GM12891 (cell line): Measurements from ENCODE around the gene SKI.

ENCODE experiments used
- DNase-seq: peaks from one replicate; pipeline ENCODE4 v3.0.0; 2011; ENCODE audit warnings: low spot score; ENCODE audit not compliant: insufficient read length
- FAIRE-seq: peaks from 2 replicates; lab custom pipeline; 2011; peaks lifted over from hg19 to GRCh38; lab: Jason Lieb, UNC
- PAX5 ChIP-seq: IDR thresholded peaks from 2 replicates; pipeline ENCODE4 v1.6.1; 2011; ENCODE audit warnings: low read length, moderate library complexity, mild to moderate bottlenecking; ENCODE audit not compliant: insufficient read depth, severe bottlenecking
- POLR2A ChIP-seq: IDR thresholded peaks from 2 replicates; pipeline ENCODE4 v1.6.1; 2011; ENCODE audit warnings: low read depth, low read length, control low read depth
- POLR2AphosphoS5 ChIP-seq: IDR thresholded peaks from 2 replicates; pipeline ENCODE4 v1.6.1; 2011; ENCODE audit warnings: low read depth, low read length, control low read depth
- POU2F2 ChIP-seq: IDR thresholded peaks from 2 replicates; pipeline ENCODE4 v1.6.1; 2011; ENCODE audit warnings: low read depth, mild to moderate bottlenecking, control low read depth, low read length, moderate library complexity
- SPI1 ChIP-seq: IDR thresholded peaks from 2 replicates; pipeline ENCODE4 v1.6.1; 2011; ENCODE audit warnings: low read depth, low read length, control low read depth
- TAF1 ChIP-seq: IDR thresholded peaks from 2 replicates; pipeline ENCODE4 v1.6.1; 2011; ENCODE audit warnings: low read depth, low read length, control low read depth

The SKI gene

GRCh38 chr1:2271841-2272655, 43.9 kb downstream of the SKI start:
- no peak for FAIRE-seq
- DNase-seq: no peak
- TF ChIP-seq POLR2A: no peak
- TF ChIP-seq POLR2AphosphoS5: no peak
- TF ChIP-seq PAX5: no peak
- TF ChIP-seq POU2F2: no peak
- TF ChIP-seq TAF1: no peak
- no peak for TF ChIP-seq SPI1

GRCh38 chr1:2272686-2273400, 44.7 kb downstream of the SKI start:
- TF ChIP-seq POU2F2 (no peak), TAF1 (no peak), PAX5 (no peak), POLR2A (no peak), SPI1 (no peak), POLR2AphosphoS5 (no peak)
- FAIRE-seq: no peak
- no peak for DNase-seq

- no peak for TF ChIP-seq SPI1
- no peak for TF ChIP-seq TAF1
- TF ChIP-seq PAX5: no peak
- no peak for TF ChIP-seq POLR2AphosphoS5
- TF ChIP-seq POLR2A: no peak
- TF ChIP-seq POU2F2: no peak
- DNase-seq (no peak), FAIRE-seq (no peak)
These were observed 45.4 kb downstream of the SKI start for GRCh38 chr1:2273401-2274090.

- DNase-seq (no peak), FAIRE-seq (no peak)
- TF ChIP-seq PAX5: no peak
- TF ChIP-seq POU2F2: no peak
- no peak for TF ChIP-seq SPI1
- TF ChIP-seq POLR2A: no peak
- TF ChIP-seq TAF1: no peak
- no peak for TF ChIP-seq POLR2AphosphoS5
These were observed 46.3 kb downstream of the SKI start for GRCh38 chr1:2274231-2274928.

- DNase-seq (no peak), FAIRE-seq (no peak)
- TF ChIP-seq POLR2AphosphoS5 (no peak), POLR2A (no peak), PAX5 (no peak), POU2F2 (no peak), SPI1 (no peak), TAF1 (no peak)
These were observed 46.9 kb downstream of the SKI start for GRCh38 chr1:2274929-2275475.

- no peak for DNase-seq
- no peak for TF ChIP-seq POU2F2
- TF ChIP-seq SPI1: no peak
- no peak for TF ChIP-seq POLR2AphosphoS5
- no peak for TF ChIP-seq TAF1
- TF ChIP-seq POLR2A: no peak
- FAIRE-seq: peak; percentile 58
These were observed 47.8 kb downstream of the SKI start for GRCh38 chr1:2275796-2276536.

GRCh38 chr1:2276803-2277580, 48.9 kb downstream of the SKI start:
- FAIRE-seq (no peak), DNase-seq (no peak)
- TF ChIP-seq POLR2AphosphoS5 (no peak), TAF1 (no peak), SPI1 (no peak), POU2F2 (no peak), POLR2A (no peak), PAX5 (no peak)

- TF ChIP-seq TAF1: no peak
- TF ChIP-seq POLR2AphosphoS5: no peak
- TF ChIP-seq POU2F2: no peak
- TF ChIP-seq POLR2A: no peak
- TF ChIP-seq PAX5: no peak
- TF ChIP-seq SPI1: no peak
- no peak for DNase-seq
- no peak for FAIRE-seq
These were observed 49.8 kb downstream of the SKI start for GRCh38 chr1:2277741-2278488.
